Measurements from ENCODE around the gene PRX.

GRCh38 chr19:40438284-40438683 lies 25.1 kb upstream of the PRX start:
- no peak for TF ChIP-seq CEBPG (CRISPR knock-in tag; IDR thresholded peaks at IDR 0.05)
- TF ChIP-seq CEBPG (tag; conservative IDR thresholded peaks at IDR 0.05 in 1 of 2, IDR thresholded peaks at IDR 0.05 in 1 of 2): no peak
- no peak for TF ChIP-seq TEAD4 (IDR thresholded peaks at IDR 0.05; ENCODE audit: low read length)
- TF ChIP-seq TEAD4 (CRISPR knock-in tag; IDR thresholded peaks at IDR 0.05; ENCODE audit: borderline replicate concordance): no peak
- TF ChIP-seq RCOR1 (IDR thresholded peaks at IDR 0.05; ENCODE audit: borderline replicate concordance in 1 of 2, low read depth in 2 of 2, low read length in 2 of 2): no peak
- TF ChIP-seq TSHZ1 (CRISPR knock-in tag; IDR thresholded peaks at IDR 0.05): no peak
- no peak for TF ChIP-seq ZNF232 (CRISPR knock-in tag; IDR thresholded peaks at IDR 0.05)
